Cardiac muscle cell (in vitro differentiated cells and primary cell): ENCODE measurements around the gene ACOT13. TPM values are rescaled to one million over a fixed set of nuclear protein-coding genes. Genes with fewer than 3 reads are reported as not detected.
"Not testable (repeated sequence)": the region's sequence is repeated elsewhere in the genome, so short reads cannot be mapped to it uniquely, and the experiment has no call there.

Experiments
- DNase-seq, 2 donors: peaks; one replicate each; pipeline versions ENCODE4 v3.0.0 to v3.0.0-alpha.2; 2010 to 2017; ENCODE audit warnings: low read depth in 1 of 2, low spot score in 1 of 2
- H3K27ac ChIP-seq: fragments of 200-600 bp; sonication (generic); 2 replicates; pipeline ENCODE4 v1.5.1; 2016
- H3K27me3 ChIP-seq: fragments of 200-600 bp; sonication (generic); 2 replicates; pipeline ENCODE4 v1.6.0; 2016; ENCODE audit warnings: control low read depth
- H3K36me3 ChIP-seq: fragments of 200-600 bp; sonication (generic); 2 replicates; pipeline ENCODE4 v1.5.1; 2016; ENCODE audit warnings: control low read depth
- H3K4me1 ChIP-seq: fragments of 200-600 bp; sonication (generic); 2 replicates; pipeline ENCODE4 v1.8.1; 2017; ENCODE audit warnings: low read depth, mild to moderate bottlenecking, mixed run types
- H3K4me3 ChIP-seq: fragments of 200-600 bp; sonication (generic); 2 replicates; pipeline ENCODE4 v1.5.1; 2016; ENCODE audit warnings: mild to moderate bottlenecking
- H3K9me3 ChIP-seq: fragments of 200-600 bp; sonication (generic); 2 replicates; pipeline ENCODE4 v1.5.1; 2017; ENCODE audit warnings: low read depth, mild to moderate bottlenecking, control low read depth
- CTCF ChIP-seq: IDR thresholded peaks from 2 replicates; pipeline ENCODE4 v1.5.1; 2012; ENCODE audit warnings: low read depth, mild to moderate bottlenecking, low read length
- polyA plus RNA-seq: library from polyadenylated mRNA; unstranded; fragments of >200 nt; fragmentation: Nextera tagmentation; extraction: Ambion mirVana; gene quantifications from 2 replicates; pipeline ENCODE4 v1.2.1, GENCODE V29; 2016
- total RNA-seq: library from RNA; depleted of rRNA; stranded (reverse); fragments of >200 nt; gene quantifications from 2 replicates; pipeline ENCODE4 v1.2.3, GENCODE V29; 2016

Gene ACOT13
- total and polyA plus RNA-seq, 2 experiments from 2014 or later = 30.7 to 127 TPM

- Histone ChIP-seq H3K9me3 (no peaks in the 10 kb centered on the region), H3K27ac (no peak overlapping the region), H3K36me3 (no peaks in the 10 kb centered on the region), H3K4me3 (no peak overlapping the region), H3K4me1 (no peaks in the 10 kb centered on the region), H3K27me3 (no peaks in the 10 kb centered on the region)
- no peak for DNase-seq
- no peak for TF ChIP-seq CTCF
These were observed 2.1 kb downstream of the ACOT13 start for GRCh38 chr6:24668997-24669361.

GRCh38 chr6:24670492-24670891, 3.6 kb downstream of the ACOT13 start:
- H3K27me3 ChIP-seq, H3K4me3 ChIP-seq, H3K4me1 ChIP-seq, H3K9me3 ChIP-seq, H3K27ac ChIP-seq, DNase-seq, H3K36me3 ChIP-seq: not testable (repeated sequence)

- DNase-seq, H3K27ac ChIP-seq, H3K4me1 ChIP-seq, H3K27me3 ChIP-seq, H3K36me3 ChIP-seq, H3K4me3 ChIP-seq, H3K9me3 ChIP-seq: not testable (repeated sequence)
These were observed 4.2 kb downstream of the ACOT13 start for GRCh38 chr6:24671077-24671476.

- Histone ChIP-seq H3K4me1 (no peaks in the 10 kb centered on the region), H3K27me3 (no peaks in the 10 kb centered on the region), H3K27ac (no peak overlapping the region), H3K9me3 (no peaks in the 10 kb centered on the region), H3K4me3 (no peak overlapping the region), H3K36me3 (no peaks in the 10 kb centered on the region)
- TF ChIP-seq CTCF = no peak
- DNase-seq = no peak
These were observed 5.8 kb downstream of the ACOT13 start for GRCh38 chr6:24672620-24673182.

GRCh38 chr6:24673625-24674024, 6.7 kb downstream of the ACOT13 start:
- no peak overlapping the region for H3K27ac ChIP-seq
- DNase-seq = no peak
- TF ChIP-seq CTCF = no peak
- H3K4me1 ChIP-seq = no peaks in the 10 kb centered on the region
- H3K9me3 ChIP-seq = no peaks in the 10 kb centered on the region
- no peaks in the 10 kb centered on the region for H3K27me3 ChIP-seq
- no peaks in the 10 kb centered on the region for H3K36me3 ChIP-seq
- no peak overlapping the region for H3K4me3 ChIP-seq

- H3K4me1 ChIP-seq, H3K27ac ChIP-seq, DNase-seq, H3K9me3 ChIP-seq, H3K27me3 ChIP-seq, H3K4me3 ChIP-seq, H3K36me3 ChIP-seq: not testable (repeated sequence)
These were observed 12.0 kb downstream of the ACOT13 start for GRCh38 chr6:24678792-24679352.

- H3K4me1 ChIP-seq = no peaks in the 10 kb centered on the region
- no peaks in the 10 kb centered on the region for H3K9me3 ChIP-seq
- H3K27me3 ChIP-seq = no peaks in the 10 kb centered on the region
- H3K4me3 ChIP-seq = no peak overlapping the region
- no peak overlapping the region for H3K27ac ChIP-seq
- TF ChIP-seq CTCF = no peak
- no peaks in the 10 kb centered on the region for H3K36me3 ChIP-seq
- no peak for DNase-seq
These were observed 13.7 kb downstream of the ACOT13 start for GRCh38 chr6:24680582-24680981.
